Heart left ventricle (tissue), 16 donors: ENCODE results near the gene BCL6. TPM values are rescaled to one million over a fixed set of nuclear protein-coding genes. Genes with fewer than 3 reads are reported as not detected.
A peak's percentile ranks its signal among the peaks of the same experiment; 100 is the strongest.

Experiments used
- ATAC-seq, 4 donors: fragments of 200-7000 bp; cut with Tn5 transposase; one replicate each; pipeline ENCODE4 v1.9.1; 2020 to 2022; ENCODE audit warnings: moderate library complexity in 4 of 4, mild to moderate bottlenecking in 3 of 4, moderate number of reproducible peaks in 1 of 4
- DNase-seq, 5 donors: peaks; one replicate each; pipeline ENCODE4 v3.0.0-alpha.2; 2020
- H3K27ac ChIP-seq, 12 donors: fragments of 200-600 bp; sonication (generic) in 4 of 12; one replicate each; pipeline versions ENCODE4 v1.5.0 to v1.8.0; 2016 to 2022; ENCODE audit warnings: mild to moderate bottlenecking in 2 of 12
- H3K27me3 ChIP-seq, 9 donors: fragments of 200-600 bp; sonication (generic) in 2 of 9; one replicate each; pipeline versions ENCODE4 v1.5.1 to v1.8.0; 2016 to 2022; ENCODE audit warnings: mild to moderate bottlenecking in 3 of 9
- H3K36me3 ChIP-seq, 9 donors: fragments of 200-600 bp; sonication (generic) in 2 of 9; one replicate each; pipeline versions ENCODE4 v1.5.0 to v1.8.0; 2018 to 2022; ENCODE audit warnings: mild to moderate bottlenecking in 2 of 9
- H3K4me1 ChIP-seq, 12 donors: fragments of 200-600 bp; sonication (generic) in 4 of 12; one replicate each; pipeline versions ENCODE4 v1.5.0 to v1.8.0; 2016 to 2022; ENCODE audit warnings: mild to moderate bottlenecking in 3 of 12
- H3K4me3 ChIP-seq, 12 donors: fragments of 200-600 bp; sonication (generic) in 4 of 12; one replicate each; pipeline versions ENCODE4 v1.5.0 to v1.8.0; 2017 to 2022; ENCODE audit warnings: mild to moderate bottlenecking in 9 of 12, moderate library complexity in 4 of 12
- H3K9me3 ChIP-seq, 12 donors: fragments of 200-600 bp; sonication (generic) in 4 of 12; one replicate each; pipeline versions ENCODE4 v1.5.0 to v1.8.0; 2016 to 2022; ENCODE audit warnings: mild to moderate bottlenecking in 1 of 12
- POLR2A ChIP-seq, 2 donors: fragments of 450-650 bp; IDR thresholded peaks; one replicate each; pipeline ENCODE4 v1.6.1; 2017; ENCODE audit warnings: antibody characterized with exemption in 2 of 2, mild to moderate bottlenecking in 2 of 2, moderate library complexity in 2 of 2
- WGBS, 4 donors: extraction: QIAGEN DNeasy Blood & Tissue Kit in 2 of 4; methylation state at CpG; one replicate each; pipeline versions ENCODE4 v1.1.5 to v1.1.7; 2013 to 2018; 5-methylcytosine and 5-hydroxymethylcytosine counted together
- intact Hi-C, 10 donors: fragments of 100-400 bp; cut with DNase I; formaldehyde crosslinking; loops; one replicate each; pipeline versions ENCODE4 v1.11.1 to v1.14.2; 2022
- polyA plus RNA-seq, 2 donors: library from polyadenylated mRNA; stranded (reverse); fragments of 200-250 nt; gene quantifications; one replicate each; pipeline ENCODE4 v1.2.3, GENCODE V29; 2013
- total RNA-seq, 9 donors: library from RNA; depleted of rRNA in 2 of 9; stranded (reverse); fragments of >200 nt in 2 of 9; fragmentation: NEBNext Ultra II Directional in 3 of 9; extraction: Animal tissue kit (Norgen Biotek cat#: 25700) in 3 of 9; gene quantifications; one replicate each; pipeline versions ENCODE4 v1.1.0 to v1.2.4, GENCODE V29; 2016 to 2023
- TF ChIP-seq, protein P1 (sequence below), 12 donors: fragments of 200-600 bp; sonication (generic) in 4 of 12; IDR thresholded peaks; one replicate each; pipeline versions ENCODE4 v1.5.0 to v1.8.0; 2018 to 2022; ENCODE audit warnings: antibody characterized with exemption in 12 of 12, mild to moderate bottlenecking in 5 of 12
- donor health status: ischemic (EF 13 %, LVEDD 7.1; RV severe dilation, severe dysfunction).
- donor health status: healthy with polysubstance abuse.
- donor health status: DM: no; HTN: yes; CAD: no.
- donor health status: DM: no; HTN: no; CAD: no.
- donor health status: ischemic (EF 25% LVEDD 6.9; RV normal size, moderate dysfunction).
- donor health status: ischemic (EF 25% LVEDD 5.7; RV mildly dilated, moderate dysfunction).
- donor health status: healthy.
- donor health status: DM: yes; HTN: yes; CAD: no.
- donor health status: ischemic (EF 35%, LVEDD 5.7; RV mildly dilated, moderate dysfunction).
- donor health status: nonischemic (EF 11% LVEDD 7.7; RV severe dilation, severe dysfunction).
- donor health status: DM: yes; HTN: yes; CAD: no.
- donor health status: PGD.
- donor health status: ischemic (EF 29% LVEDD 5.4; RV normal size, mild dysfunction).
- donor health status: nonischemic (EF 23%, LVEDD 6.1; RV moderate dilation, normal function).

BCL6 gene
- total and polyA plus RNA-seq, 11 donors = 29.3 to 109 (median 45.7) TPM

DNA sequence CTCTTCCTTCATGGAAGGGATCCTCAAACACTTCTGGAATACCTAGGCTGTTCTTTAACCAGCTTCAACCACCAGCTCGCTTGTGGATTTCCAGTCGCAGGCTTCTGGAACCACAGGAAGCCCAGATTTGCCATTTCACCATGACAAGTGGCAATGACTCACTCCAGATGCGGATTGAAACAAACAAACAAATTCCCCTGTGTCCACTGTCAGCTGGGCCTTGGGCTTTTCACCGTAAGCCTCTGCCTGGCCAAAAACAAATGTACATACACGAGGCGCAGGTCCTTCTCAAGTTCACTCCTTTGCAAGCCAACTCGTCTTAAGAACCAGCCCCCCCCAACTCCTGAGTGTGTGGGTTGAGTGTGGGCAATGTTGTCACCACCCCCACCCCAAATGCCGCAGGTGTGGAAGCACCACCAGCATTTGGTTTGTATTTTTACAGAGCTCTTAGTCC lies 8.8 kb downstream of the BCL6 start:
- 55 to 63% (median 56%) methylated on average over 8 of the region's 8 CpGs for WGBS, 4 donors
- TF ChIP-seq, protein P1, sequence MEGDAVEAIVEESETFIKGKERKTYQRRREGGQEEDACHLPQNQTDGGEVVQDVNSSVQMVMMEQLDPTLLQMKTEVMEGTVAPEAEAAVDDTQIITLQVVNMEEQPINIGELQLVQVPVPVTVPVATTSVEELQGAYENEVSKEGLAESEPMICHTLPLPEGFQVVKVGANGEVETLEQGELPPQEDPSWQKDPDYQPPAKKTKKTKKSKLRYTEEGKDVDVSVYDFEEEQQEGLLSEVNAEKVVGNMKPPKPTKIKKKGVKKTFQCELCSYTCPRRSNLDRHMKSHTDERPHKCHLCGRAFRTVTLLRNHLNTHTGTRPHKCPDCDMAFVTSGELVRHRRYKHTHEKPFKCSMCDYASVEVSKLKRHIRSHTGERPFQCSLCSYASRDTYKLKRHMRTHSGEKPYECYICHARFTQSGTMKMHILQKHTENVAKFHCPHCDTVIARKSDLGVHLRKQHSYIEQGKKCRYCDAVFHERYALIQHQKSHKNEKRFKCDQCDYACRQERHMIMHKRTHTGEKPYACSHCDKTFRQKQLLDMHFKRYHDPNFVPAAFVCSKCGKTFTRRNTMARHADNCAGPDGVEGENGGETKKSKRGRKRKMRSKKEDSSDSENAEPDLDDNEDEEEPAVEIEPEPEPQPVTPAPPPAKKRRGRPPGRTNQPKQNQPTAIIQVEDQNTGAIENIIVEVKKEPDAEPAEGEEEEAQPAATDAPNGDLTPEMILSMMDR (IDR thresholded peaks at IDR 0.05) = no peak
- no peak for TF ChIP-seq POLR2A (IDR thresholded peaks at IDR 0.05)
- Histone ChIP-seq H3K4me1 (peaks cover 0 to 64% (median 41%) of the 10 kb centered on the region in 12 donors), H3K9me3 (no peaks in the 10 kb centered on the region), H3K27me3 (no peaks in the 10 kb centered on the region), H3K4me3 (peak overlapping the region in 11 of 12 donors; percentile 6 to 89 (median 74)), H3K36me3 (peaks cover 0 to 34% (median 28%) of the 10 kb centered on the region in 9 donors), H3K27ac (peak overlapping the region; percentile 94 to 100 (median 98))
- ATAC-seq = no peak
- intact Hi-C loops = loop anchor here in 6 of 10 donors (2.0 to 10.0 kb wide), 5 partner anchors 1308 to 1498 kb away; no protein-coding TSS in a partner anchor
- peak in 4 of 5 donors; percentile 34 to 65 (median 51) for DNase-seq

DNA sequence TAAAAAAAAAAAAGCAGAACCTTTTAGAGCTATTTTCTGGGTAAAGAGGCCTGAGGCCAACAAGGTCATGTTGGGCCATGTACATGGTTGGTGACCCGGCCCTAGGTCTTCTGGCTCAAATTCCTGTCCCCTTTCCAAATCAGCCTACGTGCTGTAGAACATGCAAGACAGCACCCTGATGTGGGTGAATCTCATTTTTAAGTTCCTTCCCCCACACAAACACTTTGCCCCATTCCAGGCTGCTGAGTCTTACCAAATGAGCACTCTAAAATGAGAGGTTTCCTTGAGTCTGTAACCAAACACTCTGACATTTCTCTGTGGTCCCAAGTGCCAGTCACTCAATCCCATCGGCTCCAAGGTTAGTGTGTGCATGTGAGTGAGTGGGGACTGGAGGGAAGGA lies 9.4 kb downstream of the BCL6 start:
- Histone ChIP-seq H3K9me3 (no peaks in the 10 kb centered on the region), H3K27ac (peak overlapping the region; percentile 94 to 100 (median 98)), H3K4me3 (peak overlapping the region in 7 of 12 donors; percentile 6 to 89 (median 74)), H3K27me3 (no peaks in the 10 kb centered on the region), H3K36me3 (peaks cover 0 to 40% (median 34%) of the 10 kb centered on the region in 9 donors), H3K4me1 (peaks cover 0 to 64% (median 43%) of the 10 kb centered on the region in 12 donors)
- TF ChIP-seq POLR2A (IDR thresholded peaks at IDR 0.05) = no peak
- TF ChIP-seq, protein P1 (IDR thresholded peaks at IDR 0.05) = no peak
- ATAC-seq (no peak), DNase-seq (peak in 1 of 5 donors; percentile 40)
- intact Hi-C loops = loop anchor here in 6 of 10 donors (2.0 to 10.0 kb wide), 5 partner anchors 1309 to 1499 kb away; no protein-coding TSS in a partner anchor
- WGBS, 4 donors = 29 to 46% (median 36%) methylated on average over 3 of the region's 3 CpGs

DNA sequence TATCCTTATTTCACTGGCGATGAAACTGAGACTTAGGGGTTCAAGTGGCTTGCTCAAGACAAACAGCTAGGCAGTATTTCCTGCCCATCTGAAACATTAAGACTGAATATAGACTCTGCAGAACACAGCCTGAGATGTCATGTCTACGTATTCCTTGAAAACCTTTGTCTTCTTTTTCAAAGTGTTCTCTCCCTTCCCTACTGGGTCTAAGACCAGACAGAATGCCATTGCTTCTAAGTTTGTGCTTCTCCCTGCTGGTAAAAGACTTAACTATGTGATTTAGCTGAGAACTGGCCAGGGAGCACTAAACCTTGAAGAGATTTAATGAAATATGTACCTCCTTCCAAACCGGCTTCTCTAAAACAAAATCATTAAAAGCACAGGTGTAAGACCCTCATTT lies 9.9 kb downstream of the BCL6 start:
- Histone ChIP-seq H3K9me3 (no peaks in the 10 kb centered on the region), H3K4me3 (peak overlapping the region in 5 of 12 donors; percentile 61 to 89 (median 79)), H3K4me1 (peaks cover 0 to 60% (median 38%) of the 10 kb centered on the region in 12 donors), H3K36me3 (peaks cover 0 to 44% (median 39%) of the 10 kb centered on the region in 9 donors), H3K27me3 (no peaks in the 10 kb centered on the region), H3K27ac (peak overlapping the region; percentile 94 to 100 (median 98))
- intact Hi-C loops = loop anchor here in 6 of 10 donors (5.0 to 10.0 kb wide), 4 partner anchors 1309 to 1499 kb away; no protein-coding TSS in a partner anchor
- DNase-seq = no peak
- ATAC-seq = no peak
- WGBS, 4 donors = 75 to 86% (median 79%) methylated on average over 3 of the region's 3 CpGs
- no peak for TF ChIP-seq POLR2A (IDR thresholded peaks at IDR 0.05)
- TF ChIP-seq, protein P1 (IDR thresholded peaks at IDR 0.05) = no peak

DNA sequence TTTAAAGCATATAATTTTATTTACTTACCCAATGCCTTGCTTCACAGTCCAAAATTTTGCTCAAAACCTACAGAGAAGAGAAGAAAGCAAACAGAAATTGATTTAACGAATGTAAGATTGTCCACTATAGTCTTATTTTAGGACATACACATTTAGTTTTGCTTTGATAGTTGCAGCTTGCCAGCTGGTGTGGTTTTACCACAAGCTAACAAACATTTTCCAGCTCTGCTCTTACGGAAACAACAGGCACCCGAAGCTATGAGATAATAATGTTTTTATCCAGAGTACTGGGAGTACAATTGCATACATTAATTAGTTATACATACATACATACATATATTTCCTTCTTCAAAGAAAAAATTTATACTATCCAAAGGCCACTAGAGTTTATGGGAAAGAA lies 10.4 kb downstream of the BCL6 start:
- TF ChIP-seq, protein P1 (IDR thresholded peaks at IDR 0.05) = no peak
- TF ChIP-seq POLR2A (IDR thresholded peaks at IDR 0.05) = no peak
- intact Hi-C loops = loop anchor here in 6 of 10 donors (5.0 to 10.0 kb wide), 4 partner anchors 1310 to 1500 kb away; no protein-coding TSS in a partner anchor
- H3K9me3 ChIP-seq = no peaks in the 10 kb centered on the region
- H3K27ac ChIP-seq = peak overlapping the region in 11 of 12 donors; percentile 23 to 100 (median 97)
- H3K4me1 ChIP-seq = peaks cover 0 to 55% (median 36%) of the 10 kb centered on the region in 12 donors
- DNase-seq = no peak
- 42 to 53% (median 47%) methylated on average over 3 of the region's 3 CpGs for WGBS, 4 donors
- H3K27me3 ChIP-seq = no peaks in the 10 kb centered on the region
- no peak for ATAC-seq
- peak overlapping the region in 3 of 12 donors; percentile 67 to 89 (median 79) for H3K4me3 ChIP-seq
- peaks cover 0 to 50% (median 44%) of the 10 kb centered on the region in 9 donors for H3K36me3 ChIP-seq
